NCI-H146 treated with DMSO at 0.1 percent for 48 hours (cell line): ENCODE measurements around the gene GPR89B.
"Not testable (repeated sequence)": the region's sequence is repeated elsewhere in the genome, so short reads cannot be mapped to it uniquely, and the experiment has no call there.

Experiments used
- DNase-seq: peaks from one replicate; lab custom pipeline; 2025; ENCODE audit not compliant: unreplicated experiment; lab: John Stamatoyannopoulos, UW

Gene GPR89B

GRCh38 chr1:147928236-147929132, at the start of gene GPR89B:
TSS of gene GPR89B (plus strand) at chr1:147928420. CDS start at chr1:147928537, 117 bp downstream.
- peak; percentile 74 for DNase-seq

- no peak for DNase-seq
Measured at GRCh38 chr1:147879911-147880310, 48.3 kb upstream of the GPR89B start.

GRCh38 chr1:147882535-147882934, 45.7 kb upstream of the GPR89B start:
- DNase-seq, result no peak

- DNase-seq, result no peak
Measured at GRCh38 chr1:147890177-147890790, 37.9 kb upstream of the GPR89B start.

GRCh38 chr1:147891088-147891487, 37.1 kb upstream of the GPR89B start:
- no peak for DNase-seq

GRCh38 chr1:147892216-147892615, 36.0 kb upstream of the GPR89B start:
- no peak for DNase-seq

GRCh38 chr1:147892731-147893214, 35.4 kb upstream of the GPR89B start:
- DNase-seq, result no peak

- no peak for DNase-seq
Measured at GRCh38 chr1:147895123-147895522, 33.1 kb upstream of the GPR89B start.

GRCh38 chr1:147897029-147897752, 31.0 kb upstream of the GPR89B start:
- DNase-seq, result no peak

GRCh38 chr1:147897789-147898188, 30.4 kb upstream of the GPR89B start:
- DNase-seq, result no peak

- DNase-seq, result no peak
Measured at GRCh38 chr1:147902253-147902845, 25.9 kb upstream of the GPR89B start, which contains the start of gene GJA8. TSS of gene GJA8 (plus strand) at chr1:147902795. CDS start at chr1:147907956, 5,161 bp downstream.

GRCh38 chr1:147904726-147905125, 23.5 kb upstream of the GPR89B start:
- no peak for DNase-seq

- DNase-seq, result no peak
Measured at GRCh38 chr1:147907786-147908509, 20.3 kb upstream of the GPR89B start.

- DNase-seq, result no peak
Measured at GRCh38 chr1:147912553-147912952, 15.7 kb upstream of the GPR89B start.

GRCh38 chr1:147913362-147913942, 14.8 kb upstream of the GPR89B start:
- no peak for DNase-seq

GRCh38 chr1:147919896-147920295, 8.3 kb upstream of the GPR89B start:
- no peak for DNase-seq

GRCh38 chr1:147924813-147925212, 3.4 kb upstream of the GPR89B start:
- no peak for DNase-seq

GRCh38 chr1:147927215-147927614, 1.0 kb upstream of the GPR89B start:
- not testable (repeated sequence) for DNase-seq

GRCh38 chr1:147927689-147928088, 531 bp upstream of the GPR89B start:
- DNase-seq, result not testable (repeated sequence)

- not testable (repeated sequence) for DNase-seq
Measured at GRCh38 chr1:147931137-147931536, 2.9 kb downstream of the GPR89B start.
